HepG2 (cell line): Measurements from ENCODE around the gene SNX21. TPM values are rescaled to one million over a fixed set of nuclear protein-coding genes. Genes with fewer than 3 reads are reported as not detected.

Experiments
- ATAC-seq: fragments of 200-7000 bp; cut with Tn5 transposase; 3 replicates; pipeline ENCODE4 v1.9.1; 2020; ENCODE audit warnings: mild to moderate bottlenecking, moderate library complexity
- BruUV-seq: library from RNA; stranded (reverse); fragments of 400-500 nt; replicated peaks from 2 replicates; lab custom pipeline; 2021; lab: Mats Ljungman, UMichigan
- CTCF ChIA-PET: fragments of 300-600 bp; formaldehyde crosslinking; extraction: SDS; loops from one replicate; lab custom pipeline; 2021; ENCODE audit warnings: low total read pairs, inconsistent platforms, low intra/inter-chr PET ratio; lab: Yijun Ruan, JAX
- POLR2A ChIA-PET: fragments of 350-600 bp; sonication (Branson Sonifier 250); formaldehyde crosslinking; loops from one replicate; lab custom pipeline; 2020; ENCODE audit warnings: antibody characterized with exemption, inconsistent platforms; lab: Yijun Ruan, JAX
- DNase-seq: peaks from one replicate; pipeline ENCODE4 v3.0.0-alpha.2; 2015; ENCODE audit warnings: low spot score
- FAIRE-seq: peaks from 3 replicates; lab custom pipeline; 2011; peaks lifted over from hg19 to GRCh38; lab: Jason Lieb, UNC
- H2AFZ ChIP-seq: one replicate; pipeline ENCODE4 v1.6.1; 2011; ENCODE audit warnings: low read length, inconsistent platforms
- H3K27ac ChIP-seq: fragments of 300-600 bp; 3 replicates; pipeline ENCODE4 v1.8.0; 2011; ENCODE audit warnings: mixed run types, mild to moderate bottlenecking, mixed read lengths, low read length, inconsistent platforms; ENCODE audit not compliant: insufficient read depth; ENCODE audit errors: extremely low read length
- H3K27me3 ChIP-seq, 2 experiments: fragments of 200-600 bp in 1 of 2; 2 replicates in 1 of 2; 3 replicates in 1 of 2; pipeline versions ENCODE4 v1.6.0 to v1.8.0; 2011; ENCODE audit warnings: low read length in 2 of 2, mild to moderate bottlenecking in 2 of 2, moderate library complexity in 2 of 2, inconsistent platforms in 1 of 2; ENCODE audit not compliant: insufficient read depth in 2 of 2, control insufficient read depth in 1 of 2
- H3K36me3 ChIP-seq, 2 experiments: fragments of 200-600 bp in 1 of 2; replicated peaks in 1 of 2; 2 replicates in 1 of 2; 3 replicates in 1 of 2; pipeline versions ENCODE4 v1.5.1 to v1.8.0; 2011; ENCODE audit warnings: low read length in 2 of 2, inconsistent platforms in 1 of 2; ENCODE audit not compliant: insufficient read depth in 2 of 2, control insufficient read depth in 1 of 2
- H3K4me1 ChIP-seq: 2 replicates; pipeline ENCODE4 v1.5.1; 2012; ENCODE audit warnings: low read length, inconsistent platforms; ENCODE audit not compliant: insufficient read depth
- H3K4me2 ChIP-seq: 2 replicates; pipeline ENCODE4 v1.6.0; 2011; ENCODE audit warnings: low read depth, low read length, inconsistent platforms
- H3K4me3 ChIP-seq, 3 experiments: fragments of 200-600 bp in 1 of 3; sonication (generic), shearing (Covaris generic) in 1 of 3; replicated peaks in 1 of 3; 2 replicates each; pipeline ENCODE4 v1.5.1; 2011 to 2016; ENCODE audit warnings: low read length in 3 of 3, inconsistent platforms in 2 of 3, low read depth in 2 of 3, mild to moderate bottlenecking in 2 of 3, control low read depth in 1 of 3, mixed read lengths in 1 of 3; ENCODE audit not compliant: insufficient read depth in 1 of 3
- H3K79me2 ChIP-seq: one replicate; pipeline ENCODE4 v1.6.1; 2011; ENCODE audit warnings: low read length, inconsistent platforms; ENCODE audit not compliant: insufficient read depth
- H3K9ac ChIP-seq: 2 replicates; pipeline ENCODE4 v1.6.0; 2011; ENCODE audit warnings: mild to moderate bottlenecking, low read depth, low read length, inconsistent platforms; ENCODE audit not compliant: insufficient read depth
- H3K9me3 ChIP-seq: 2 replicates; pipeline ENCODE4 v1.5.1; 2012; ENCODE audit warnings: mild to moderate bottlenecking, low read length
- H4K20me1 ChIP-seq: 2 replicates; pipeline ENCODE4 v1.6.0; 2011; ENCODE audit warnings: inconsistent platforms, mild to moderate bottlenecking, low read length, moderate library complexity; ENCODE audit not compliant: insufficient read depth
- DRAP1 ChIP-seq: IDR thresholded peaks from 2 replicates; pipeline ENCODE4 v1.6.1; 2016; ENCODE audit warnings: missing genetic modification reagents, missing compliant biosample characterization
- FOSL2 ChIP-seq: sonication (generic); formaldehyde crosslinking; IDR thresholded peaks from 2 replicates; pipeline ENCODE4 v1.4.0; 2020; ENCODE audit warnings: missing genetic modification reagents
- HHEX ChIP-seq: IDR thresholded peaks from 2 replicates; pipeline ENCODE4 v1.6.1; 2016; ENCODE audit warnings: control low read depth
- TSC22D2 ChIP-seq: sonication (generic); formaldehyde crosslinking; IDR thresholded peaks from 2 replicates; pipeline ENCODE4 v1.5.1; 2020; ENCODE audit warnings: missing genetic modification reagents, mild to moderate bottlenecking, borderline replicate concordance
- XRCC5 ChIP-seq: fragments of 200-400 bp; formaldehyde crosslinking; optimal IDR thresholded peaks from 2 replicates; pipeline ENCODE3; 2017; ENCODE audit warnings: mild to moderate bottlenecking, low read length
- ZNF878 ChIP-seq: sonication (generic); formaldehyde crosslinking; IDR thresholded peaks from 2 replicates; pipeline ENCODE4 v1.8.1; 2023; ENCODE audit warnings: mild to moderate bottlenecking, missing genetic modification reagents, moderate library complexity
- WGBS: methylation state at CpG from one replicate; pipeline ENCODE4 v1.1.6; 2017; ENCODE audit warnings: low lambda C conversion rate; 5-methylcytosine and 5-hydroxymethylcytosine counted together
- in situ Hi-C: cut with HindIII; loops from 2 replicates; pipeline ENCODE4 v1.10.0; 2017; ENCODE audit warnings: low pct_unique_long_range_greater_than_20kb; ENCODE audit not compliant: extremely low pct_ligation_motif_present
- intact Hi-C: fragments of 100-400 bp; cut with micrococcal nuclease; formaldehyde crosslinking; loops from one replicate; pipeline ENCODE4 v1.10.0; 2022; ENCODE audit not compliant: unreplicated experiment
- polyA plus RNA-seq, 8 experiments: library from polyadenylated mRNA; depleted of rRNA in 3 of 8; stranded (reverse) in 7 of 8; unstranded in 1 of 8; fragments of >200 nt; fragmentation: Illumina TruSeq in 4 of 8; extraction: Trizol in 4 of 8; gene quantifications; 2 replicates each; pipeline versions ENCODE4 v1.2.1 to v1.2.3, GENCODE V29; 2011 to 2016; ENCODE audit warnings: low read depth in 4 of 8, missing spikeins in 1 of 8, mixed read lengths in 1 of 8; ENCODE audit not compliant: insufficient read depth in 1 of 8
- total RNA-seq, 5 experiments: library from RNA; depleted of rRNA; stranded (reverse); fragments of >200 nt; fragmentation: Illumina TruSeq; extraction: Trizol; gene quantifications; 2 replicates each; pipeline ENCODE4 v1.2.3, GENCODE V29; 2016; ENCODE audit warnings: low read depth in 1 of 5

Gene SNX21
- total and polyA plus RNA-seq, 2 of the 13 experiments (the other 11 are each of a cell fraction or from before 2014, with no cell fraction given): 7.7 to 12.8 TPM

DNA sequence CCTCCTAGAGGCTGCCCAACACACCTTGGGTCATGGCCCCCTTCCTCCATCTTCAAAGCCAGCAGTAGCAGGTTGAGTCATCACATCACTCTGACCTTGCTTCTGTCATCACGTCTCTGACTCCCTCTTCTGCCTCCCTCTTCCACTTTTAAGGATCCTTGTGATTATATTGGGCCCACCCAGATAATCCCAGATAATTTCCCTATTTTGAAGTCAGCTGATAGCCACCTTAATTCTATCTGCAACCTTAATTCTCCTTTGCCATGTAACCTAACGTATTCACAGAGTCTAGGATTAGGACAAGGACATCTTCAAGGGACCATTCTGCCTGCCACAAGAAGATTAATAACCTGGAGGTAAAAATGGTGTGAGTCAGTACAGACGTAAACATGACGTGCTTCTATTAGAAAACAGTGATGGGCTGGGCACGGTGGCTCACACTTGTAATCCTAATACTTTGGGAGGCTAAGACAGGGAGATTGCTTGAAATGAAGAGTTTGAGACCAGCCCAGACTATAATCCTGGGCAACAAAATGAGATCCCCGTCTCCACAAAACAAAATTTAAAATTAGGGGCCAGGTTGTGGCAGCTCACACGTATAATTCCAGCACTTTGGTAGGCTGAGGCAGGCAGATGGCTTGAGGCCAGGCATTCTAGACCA is 27.1 kb downstream of the SNX21 start:
- H3K4me2 ChIP-seq: peak overlapping the region; percentile 40
- peak overlapping the region; percentile 27 for H3K27ac ChIP-seq
- ChIA-PET POLR2A (interaction anchor here (1.2 to 7.6 kb wide), 5 partner anchors 22 to 69 kb away, joined by 3 to 85 read pairs (median 6); partner anchors contain the start of genes CTSA, DNTTIP1, NEURL2 and SNX21), CTCF (no interaction called here)
- WGBS: 77% methylated on average over 7 of the region's 7 CpGs
- peaks cover 85% of the 10 kb centered on the region for H3K4me1 ChIP-seq
- H3K79me2 ChIP-seq: peaks cover 4% of the 10 kb centered on the region
- H3K27me3 ChIP-seq: no peaks in the 10 kb centered on the region; a peak in 1 of 5 replicates
- FAIRE-seq (no peak), ATAC-seq (no peak), DNase-seq (no peak)
- H3K9ac ChIP-seq: no peak overlapping the region
- H3K36me3 ChIP-seq: no peaks in the 10 kb centered on the region
- BruUV-seq: no TSS peak
- in situ Hi-C loops: no loop called here
- no peaks in the 10 kb centered on the region for H3K9me3 ChIP-seq
- TF ChIP-seq ZNF878 (CRISPR knock-in tag) (0 out of 2 replicates have a peak, but pooled peaks have one; percentile 47), HHEX (0 out of 2 replicates have a peak, but pooled peaks have one; percentile 5), XRCC5 (peak; percentile 5), TSC22D2 (CRISPR knock-in tag) (no peak), FOSL2 (CRISPR knock-in tag) (peak; percentile 49), DRAP1 (0 out of 2 replicates have a peak, but pooled peaks have one; percentile 7)
- H3K4me3 ChIP-seq: no peak overlapping the region
- H2AFZ ChIP-seq: no peak overlapping the region
- intact Hi-C loops: no loop called here
- H4K20me1 ChIP-seq: no peaks in the 10 kb centered on the region
